ENCODE results near the gene TRHDE. TPM values are rescaled to one million over a fixed set of nuclear protein-coding genes. Genes with fewer than 3 reads are reported as not detected.
"Not testable (repeated sequence)": the region's sequence is repeated elsewhere in the genome, so short reads cannot be mapped to it uniquely, and the experiment has no call there.

TRHDE gene
- total and polyA plus RNA-seq, 7 donors = 0.42 to 10.0 (median 2.9) TPM

- Histone ChIP-seq H3K27ac (no peak overlapping the region), H3K27me3 (no peaks in the 10 kb centered on the region), H3K36me3 (no peaks in the 10 kb centered on the region), H3K4me1 (no peaks in the 10 kb centered on the region), H3K9me3 (no peaks in the 10 kb centered on the region), H3K4me3 (no peak overlapping the region)
- TF ChIP-seq POLR2A (IDR thresholded peaks at IDR 0.05) = no peak
- no peak for TF ChIP-seq CTCF (IDR thresholded peaks at IDR 0.05)
- TF ChIP-seq POLR2AphosphoS5 (IDR thresholded peaks at IDR 0.05) = no peak
- TF ChIP-seq EP300 (IDR thresholded peaks at IDR 0.05) = no peak
- DNase-seq = no peak
- intact Hi-C loops (cut with DNase I) = no loop called here
Observed at GRCh38 chr12:72658615-72659014, 386.4 kb downstream of the TRHDE start.

GRCh38 chr12:72660174-72660573, 388.0 kb downstream of the TRHDE start:
- H3K27me3 ChIP-seq; H3K9me3 ChIP-seq; intact Hi-C loops (cut with DNase I); H3K36me3 ChIP-seq; H3K4me1 ChIP-seq; H3K27ac ChIP-seq; DNase-seq; H3K4me3 ChIP-seq: not testable (repeated sequence)
- 89 to 91% methylated on average over 7 of the region's 7 CpGs for WGBS, 2 donors

- Histone ChIP-seq H3K4me1 (no peaks in the 10 kb centered on the region), H3K27me3 (no peaks in the 10 kb centered on the region), H3K36me3 (no peaks in the 10 kb centered on the region), H3K9me3 (no peaks in the 10 kb centered on the region), H3K4me3 (no peak overlapping the region), H3K27ac (no peak overlapping the region)
- DNase-seq = no peak
- TF ChIP-seq POLR2AphosphoS5 (IDR thresholded peaks at IDR 0.05) (no peak), POLR2A (IDR thresholded peaks at IDR 0.05) (no peak), CTCF (IDR thresholded peaks at IDR 0.05) (no peak), EP300 (IDR thresholded peaks at IDR 0.05) (no peak)
- 66 to 85% methylated on average over 4 of the region's 4 CpGs for WGBS, 2 donors
- intact Hi-C loops (cut with DNase I) = no loop called here
Observed at GRCh38 chr12:72673853-72674252, 401.7 kb downstream of the TRHDE start.

- no peak for DNase-seq
- Histone ChIP-seq H3K4me1 (no peaks in the 10 kb centered on the region), H3K27ac (no peak overlapping the region), H3K27me3 (no peaks in the 10 kb centered on the region), H3K36me3 (no peaks in the 10 kb centered on the region), H3K9me3 (no peaks in the 10 kb centered on the region), H3K4me3 (no peak overlapping the region)
- 79 to 87% methylated on average over 1 of the region's 1 CpG for WGBS, 2 donors
- intact Hi-C loops (cut with DNase I) = no loop called here
- TF ChIP-seq POLR2A (IDR thresholded peaks at IDR 0.05) (no peak), EP300 (IDR thresholded peaks at IDR 0.05) (no peak), POLR2AphosphoS5 (IDR thresholded peaks at IDR 0.05) (no peak), CTCF (IDR thresholded peaks at IDR 0.05) (no peak)
Observed at GRCh38 chr12:72676556-72676955, 404.4 kb downstream of the TRHDE start.

- no peaks in the 10 kb centered on the region for H3K36me3 ChIP-seq
- no peak overlapping the region for H3K4me3 ChIP-seq
- intact Hi-C loops (cut with DNase I) = no loop called here
- no peaks in the 10 kb centered on the region for H3K4me1 ChIP-seq
- no peaks in the 10 kb centered on the region for H3K27me3 ChIP-seq
- no peak overlapping the region for H3K27ac ChIP-seq
- H3K9me3 ChIP-seq = no peaks in the 10 kb centered on the region
- DNase-seq = no peak
- TF ChIP-seq CTCF (IDR thresholded peaks at IDR 0.05) (no peak), POLR2A (IDR thresholded peaks at IDR 0.05) (no peak), EP300 (IDR thresholded peaks at IDR 0.05) (no peak), POLR2AphosphoS5 (IDR thresholded peaks at IDR 0.05) (no peak)
Observed at GRCh38 chr12:72677139-72677538, 405.0 kb downstream of the TRHDE start.

All from sigmoid colon (tissue), 7 donors.